ENCODE measurements around the gene DHX36.

GRCh38 chr3:154304116-154304786, 20.0 kb downstream of the DHX36 start:
- no peak for TF ChIP-seq POLR2AphosphoS5 (IDR thresholded peaks at IDR 0.05; ENCODE audit: insufficient read depth in 1 of 2, low read depth in 1 of 2)
- no peak for TF ChIP-seq CTCF (IDR thresholded peaks at IDR 0.05)

All from vagina (tissue), 2 donors.